Mesenchymal stem cell (in vitro differentiated cells and primary cell): ENCODE data around the gene HSD17B3.

Experiments used
- DNase-seq: peaks from one replicate; pipeline ENCODE4 v3.0.0-alpha.2; 2013
- H2AFZ ChIP-seq: one replicate; pipeline ENCODE4 v1.6.1; 2013; ENCODE audit warnings: low read depth, mild to moderate bottlenecking, control low read depth, inconsistent platforms, low read length, moderate library complexity
- H2AK5ac ChIP-seq: 2 replicates; pipeline ENCODE4 v1.6.1; 2013; ENCODE audit warnings: low read length, moderate library complexity, mild to moderate bottlenecking, inconsistent platforms; ENCODE audit not compliant: severe bottlenecking
- H2BK120ac ChIP-seq: one replicate; pipeline ENCODE4 v1.6.1; 2013; ENCODE audit warnings: low read depth, mild to moderate bottlenecking, inconsistent platforms, low read length, moderate library complexity
- H2BK12ac ChIP-seq, 2 experiments: one replicate each; pipeline ENCODE4 v1.6.1; 2013; ENCODE audit warnings: inconsistent platforms in 2 of 2, low read length in 2 of 2, mild to moderate bottlenecking in 2 of 2, moderate library complexity in 2 of 2, control low read depth in 1 of 2
- H2BK15ac ChIP-seq: one replicate; pipeline ENCODE4 v1.6.1; 2013; ENCODE audit warnings: mild to moderate bottlenecking, low read depth, inconsistent platforms; ENCODE audit not compliant: poor library complexity, severe bottlenecking
- H2BK5ac ChIP-seq: 2 replicates; pipeline ENCODE4 v1.6.1; 2013; ENCODE audit warnings: low read depth, mild to moderate bottlenecking, low read length, control low read depth, inconsistent platforms; ENCODE audit not compliant: poor library complexity, severe bottlenecking
- H3K14ac ChIP-seq, 2 experiments: one replicate each; pipeline ENCODE4 v1.6.1; 2013; ENCODE audit warnings: inconsistent platforms in 2 of 2, low read length in 2 of 2, control low read depth in 1 of 2, mild to moderate bottlenecking in 1 of 2, moderate library complexity in 1 of 2
- H3K18ac ChIP-seq, 2 experiments: one replicate each; pipeline ENCODE4 v1.6.1; 2013; ENCODE audit warnings: inconsistent platforms in 2 of 2, low read length in 2 of 2, control low read depth in 1 of 2, low read depth in 1 of 2, mild to moderate bottlenecking in 1 of 2
- H3K23ac ChIP-seq, 2 experiments: one replicate each; pipeline ENCODE4 v1.6.1; 2013; ENCODE audit warnings: inconsistent platforms in 2 of 2, low read length in 2 of 2, mild to moderate bottlenecking in 2 of 2, moderate library complexity in 2 of 2, control low read depth in 1 of 2
- H3K27ac ChIP-seq: 2 replicates; pipeline ENCODE4 v1.5.1; 2013; ENCODE audit warnings: mild to moderate bottlenecking, moderate library complexity, low read length, control low read depth, inconsistent platforms; ENCODE audit not compliant: poor library complexity, severe bottlenecking
- H3K27me3 ChIP-seq, 2 experiments: 2 replicates each; pipeline versions ENCODE4 v1.6.1 to v1.7.0; 2013; ENCODE audit warnings: low read length in 2 of 2, mild to moderate bottlenecking in 2 of 2, moderate library complexity in 2 of 2, control low read depth in 1 of 2, inconsistent platforms in 1 of 2; ENCODE audit not compliant: control insufficient read depth in 1 of 2, insufficient read depth in 1 of 2
- H3K36me3 ChIP-seq, 2 experiments: 2 replicates each; pipeline versions ENCODE4 v1.6.1 to v1.7.0; 2013; ENCODE audit warnings: low read length in 2 of 2, control low read depth in 1 of 2, inconsistent platforms in 1 of 2, low read depth in 1 of 2, mild to moderate bottlenecking in 1 of 2; ENCODE audit not compliant: insufficient read depth in 2 of 2, control insufficient read depth in 1 of 2
- H3K4ac ChIP-seq, 2 experiments: one replicate each; pipeline ENCODE4 v1.6.1; 2013; ENCODE audit warnings: inconsistent platforms in 2 of 2, low read length in 2 of 2, mild to moderate bottlenecking in 2 of 2, moderate library complexity in 2 of 2, control low read depth in 1 of 2, low read depth in 1 of 2
- H3K4me1 ChIP-seq: 2 replicates; pipeline ENCODE4 v1.6.1; 2013; ENCODE audit warnings: low read depth, low read length, control low read depth; ENCODE audit not compliant: control insufficient read depth, insufficient read depth
- H3K4me2 ChIP-seq: 2 replicates; pipeline ENCODE4 v1.6.1; 2013; ENCODE audit warnings: low read length, mild to moderate bottlenecking, inconsistent platforms; ENCODE audit not compliant: poor library complexity, severe bottlenecking
- H3K4me3 ChIP-seq, 2 experiments: 2 replicates each; pipeline versions ENCODE4 v1.5.1 to v1.7.0; 2013; ENCODE audit warnings: low read length in 2 of 2, mild to moderate bottlenecking in 2 of 2, control low read depth in 1 of 2, low read depth in 1 of 2; ENCODE audit not compliant: insufficient read depth in 1 of 2
- H3K79me1 ChIP-seq: replicated peaks from 2 replicates; pipeline ENCODE4 v1.6.1; 2013; ENCODE audit warnings: mild to moderate bottlenecking, control low read depth, low read length, inconsistent platforms; ENCODE audit not compliant: poor library complexity, severe bottlenecking
- H3K9ac ChIP-seq: 2 replicates; pipeline ENCODE4 v1.7.0; 2013; ENCODE audit warnings: mild to moderate bottlenecking, low read length, moderate library complexity
- H3K9me3 ChIP-seq: 2 replicates; pipeline ENCODE4 v1.7.0; 2013; ENCODE audit warnings: mild to moderate bottlenecking, low read length; ENCODE audit not compliant: control insufficient read depth
- H4K8ac ChIP-seq: one replicate; pipeline ENCODE4 v1.6.1; 2013; ENCODE audit warnings: inconsistent platforms, mild to moderate bottlenecking, low read length, moderate library complexity
- H4K91ac ChIP-seq: one replicate; pipeline ENCODE4 v1.6.1; 2013; ENCODE audit warnings: mild to moderate bottlenecking, low read length, inconsistent platforms
- WGBS: methylation state at CpG from one replicate; pipeline ENCODE4 v1.1.7; 2013; ENCODE audit warnings: mixed read lengths; 5-methylcytosine and 5-hydroxymethylcytosine counted together

Gene HSD17B3

DNA sequence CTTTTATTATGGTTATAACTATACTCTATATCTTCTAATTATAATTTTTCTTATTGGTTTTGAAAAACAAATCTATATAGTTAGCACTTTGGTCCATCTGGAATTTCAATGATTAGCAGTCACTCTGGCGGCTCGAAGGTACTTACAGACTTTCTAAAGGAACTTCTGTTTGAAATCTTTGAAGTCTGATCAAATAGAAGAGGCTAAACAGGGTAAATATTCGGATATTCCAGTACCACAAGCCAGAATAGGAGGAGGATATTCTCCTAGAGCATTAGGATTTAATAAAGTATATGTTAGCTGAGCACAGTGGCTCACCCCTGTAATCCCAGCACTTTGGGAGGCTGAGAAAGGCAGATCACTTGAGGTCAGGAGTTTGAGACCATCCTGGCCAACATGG, 38.7 kb upstream of the HSD17B3 start:
- no peak overlapping the region for H3K4ac ChIP-seq
- H4K91ac ChIP-seq: no peak overlapping the region
- no peak overlapping the region for H2BK15ac ChIP-seq
- H3K27me3 ChIP-seq: no peaks in the 10 kb centered on the region
- DNase-seq: no peak
- no peaks in the 10 kb centered on the region for H3K9me3 ChIP-seq
- no peak overlapping the region for H2AK5ac ChIP-seq
- H3K4me1 ChIP-seq: peaks cover 10% of the 10 kb centered on the region
- no peak overlapping the region for H2BK120ac ChIP-seq
- H2BK12ac ChIP-seq: no peak overlapping the region
- no peak overlapping the region for H2BK5ac ChIP-seq
- H3K36me3 ChIP-seq: peaks cover 7 to 16% of the 10 kb centered on the region in 2 experiments
- H4K8ac ChIP-seq: no peak overlapping the region
- no peak overlapping the region for H2AFZ ChIP-seq
- H3K4me3 ChIP-seq: no peak overlapping the region
- no peak overlapping the region for H3K23ac ChIP-seq
- H3K18ac ChIP-seq: no peak overlapping the region
- H3K4me2 ChIP-seq: no peak overlapping the region
- no peak overlapping the region for H3K27ac ChIP-seq
- WGBS: 99% methylated on average over 3 of the region's 3 CpGs
- no peak overlapping the region for H3K9ac ChIP-seq
- H3K79me1 ChIP-seq: peaks cover 10% of the 10 kb centered on the region
- no peak overlapping the region for H3K14ac ChIP-seq

DNA sequence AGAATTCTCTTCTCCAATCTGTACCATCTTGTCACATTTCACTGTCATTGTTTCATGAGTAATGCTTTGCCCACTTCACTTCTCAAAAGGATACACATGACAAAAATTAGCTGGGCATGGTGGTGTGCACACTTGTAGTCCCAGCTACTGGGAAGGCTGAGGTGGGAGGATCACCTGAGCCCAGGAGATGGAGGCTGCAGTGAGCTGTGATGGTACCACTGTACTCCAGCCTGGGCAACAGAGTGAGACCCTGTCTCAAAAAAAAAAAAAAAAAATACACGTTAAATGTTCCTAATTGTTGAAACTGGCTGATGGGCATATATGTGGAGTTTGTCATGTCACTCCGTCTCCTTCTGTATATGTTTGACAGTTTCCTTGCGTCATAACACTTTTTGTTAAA, 36.3 kb upstream of the HSD17B3 start:
- no peak overlapping the region for H2BK12ac ChIP-seq
- peaks cover 11% of the 10 kb centered on the region for H3K4me1 ChIP-seq
- no peak overlapping the region for H3K4ac ChIP-seq
- no peak overlapping the region for H2BK120ac ChIP-seq
- no peak overlapping the region for H4K91ac ChIP-seq
- no peaks in the 10 kb centered on the region for H3K27me3 ChIP-seq
- no CpG with 5 or more reads among the region's 3 CpGs for WGBS
- H3K18ac ChIP-seq: no peak overlapping the region
- H3K4me2 ChIP-seq: no peak overlapping the region
- no peaks in the 10 kb centered on the region for H3K9me3 ChIP-seq
- H3K27ac ChIP-seq: no peak overlapping the region
- no peak overlapping the region for H2AFZ ChIP-seq
- H3K14ac ChIP-seq: no peak overlapping the region
- DNase-seq: no peak
- H3K9ac ChIP-seq: no peak overlapping the region
- no peak overlapping the region for H3K23ac ChIP-seq
- no peak overlapping the region for H3K4me3 ChIP-seq
- no peak overlapping the region for H2BK15ac ChIP-seq
- H2AK5ac ChIP-seq: no peak overlapping the region
- H3K79me1 ChIP-seq: peaks cover 10% of the 10 kb centered on the region
- peaks cover 9 to 25% of the 10 kb centered on the region in 2 experiments for H3K36me3 ChIP-seq
- no peak overlapping the region for H2BK5ac ChIP-seq
- no peak overlapping the region for H4K8ac ChIP-seq

DNA sequence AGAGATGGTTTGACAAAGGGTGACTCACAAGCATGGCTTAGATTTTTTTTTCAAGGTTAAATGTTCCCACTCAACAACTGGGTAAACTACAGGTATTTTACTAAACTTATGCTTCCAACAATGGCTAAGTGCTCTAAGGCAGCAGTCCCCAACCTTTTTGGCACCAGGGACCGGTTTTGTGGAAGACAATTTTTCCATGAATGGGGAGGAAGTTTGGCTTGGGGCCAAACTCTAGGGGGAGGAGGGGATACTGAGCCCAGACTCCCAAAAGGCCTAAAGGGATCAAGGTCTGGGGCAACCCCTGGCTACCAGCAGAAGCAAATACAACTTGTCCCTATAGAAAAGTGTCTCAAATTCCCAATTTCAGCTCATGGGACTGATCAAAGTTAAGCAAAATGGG, 32.0 kb upstream of the HSD17B3 start:
- Histone ChIP-seq H2BK120ac (no peak overlapping the region), H3K4ac (no peak overlapping the region), H3K14ac (no peak overlapping the region), H3K9me3 (no peaks in the 10 kb centered on the region), H3K4me3 (no peak overlapping the region), H3K4me2 (no peak overlapping the region), H3K27me3 (no peaks in the 10 kb centered on the region), H2BK15ac (no peak overlapping the region), H3K79me1 (peaks cover 3% of the 10 kb centered on the region), H3K23ac (no peak overlapping the region), H2AK5ac (peak overlapping the region; percentile 38), H4K8ac (no peak overlapping the region), H3K4me1 (peaks cover 11% of the 10 kb centered on the region), H2BK12ac (no peak overlapping the region), H3K18ac (no peak overlapping the region), H3K27ac (no peak overlapping the region), H4K91ac (no peak overlapping the region), H3K36me3 (peaks cover 8 to 27% of the 10 kb centered on the region in 2 experiments), H3K9ac (no peak overlapping the region), H2AFZ (no peak overlapping the region), H2BK5ac (no peak overlapping the region)
- no peak for DNase-seq
- WGBS: 100% methylated on average over 1 of the region's 1 CpG

DNA sequence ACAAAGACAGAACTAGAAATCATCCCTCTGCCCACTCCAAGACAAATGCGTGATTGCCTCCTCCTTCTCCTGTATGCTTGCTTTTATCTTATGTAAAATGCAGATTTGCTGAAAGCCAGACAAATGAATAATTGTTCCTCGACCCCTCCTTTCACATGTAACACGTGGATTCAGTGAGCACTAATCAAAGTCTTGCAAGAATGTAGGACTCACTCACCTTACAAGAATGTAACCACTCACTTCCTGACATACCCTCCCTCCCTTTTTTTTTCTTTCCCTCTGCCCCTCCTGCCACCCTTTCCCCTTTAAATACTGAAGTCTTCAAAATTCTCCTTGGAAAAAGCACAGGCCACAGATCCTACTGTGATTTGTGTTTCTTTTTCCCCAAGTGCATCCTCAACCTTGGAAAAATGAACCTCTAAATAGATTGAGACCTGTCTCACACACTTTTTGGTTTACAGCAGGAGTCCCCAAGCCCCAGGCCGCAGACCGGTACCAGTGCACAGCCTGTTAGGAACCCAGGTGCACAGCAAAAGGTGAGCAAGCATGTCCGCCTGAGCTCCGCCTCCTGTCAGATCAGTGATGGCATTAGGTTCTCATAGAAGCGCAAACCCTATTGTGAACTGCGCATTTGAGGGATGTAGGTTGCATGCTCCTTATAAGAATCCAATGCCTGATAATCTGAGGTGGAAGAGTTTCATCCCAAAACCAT, 29.4 kb upstream of the HSD17B3 start:
- no peak overlapping the region for H2BK12ac ChIP-seq
- H3K4me3 ChIP-seq: no peak overlapping the region
- no peak overlapping the region for H3K4ac ChIP-seq
- no peak overlapping the region for H3K4me2 ChIP-seq
- no peaks in the 10 kb centered on the region for H3K27me3 ChIP-seq
- H3K9ac ChIP-seq: no peak overlapping the region
- H2AFZ ChIP-seq: no peak overlapping the region
- H3K14ac ChIP-seq: no peak overlapping the region
- H3K36me3 ChIP-seq: peaks cover 11 to 24% of the 10 kb centered on the region in 2 experiments
- H4K91ac ChIP-seq: no peak overlapping the region
- H4K8ac ChIP-seq: no peak overlapping the region
- H2BK120ac ChIP-seq: no peak overlapping the region
- H3K27ac ChIP-seq: peak overlapping the region; percentile 17
- H3K4me1 ChIP-seq: peaks cover 10% of the 10 kb centered on the region
- DNase-seq: no peak
- 72% methylated on average over 8 of the region's 9 CpGs for WGBS
- H2BK15ac ChIP-seq: no peak overlapping the region
- no peaks in the 10 kb centered on the region for H3K9me3 ChIP-seq
- H2AK5ac ChIP-seq: peak overlapping the region; percentile 22
- no peak overlapping the region for H2BK5ac ChIP-seq
- no peak overlapping the region for H3K18ac ChIP-seq
- H3K79me1 ChIP-seq: peaks cover 5% of the 10 kb centered on the region
- no peak overlapping the region for H3K23ac ChIP-seq
